Measurements from ENCODE around the gene BCKDHA.

The BCKDHA gene

GRCh38 chr19:41420101-41420880 lies 22.7 kb downstream of the BCKDHA start:
- no peaks in the 10 kb centered on the region for H3K9me3 Mint-ChIP-seq
- ATAC-seq (ENCODE audit: low read depth) (no peak), DNase-seq (ENCODE audit: low spot score in 2 of 2) (no peak)
- H3K4me3 Mint-ChIP-seq = no peak overlapping the region
- peaks cover 5% of the 10 kb centered on the region for H3K4me1 Mint-ChIP-seq
- H3K27ac Mint-ChIP-seq = no peak overlapping the region
- no peaks in the 10 kb centered on the region for H3K27me3 Mint-ChIP-seq
- H3K36me3 Mint-ChIP-seq = peaks cover 38% of the 10 kb centered on the region

DNA sequence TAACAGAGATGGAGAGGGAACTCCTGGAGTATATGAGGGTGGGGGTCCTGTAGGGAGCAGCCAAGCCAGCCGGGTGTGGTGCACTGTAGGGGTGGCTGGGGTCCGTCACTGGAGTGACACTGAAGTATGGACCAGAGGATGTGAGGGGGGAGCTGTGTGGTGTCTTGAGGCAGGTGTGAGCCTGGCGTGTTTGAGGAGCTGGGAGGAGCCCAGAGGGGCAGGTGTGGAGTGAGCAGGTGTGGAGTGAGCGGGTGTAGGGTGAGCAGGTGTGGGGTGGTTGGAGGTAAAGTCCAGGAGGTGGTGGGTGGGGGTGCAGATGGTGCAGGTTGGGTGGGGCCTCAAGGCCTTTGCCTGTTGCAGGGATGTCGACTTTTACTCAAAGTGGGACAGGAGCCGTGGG lies 23.7 kb downstream of the BCKDHA start:
- H3K4me3 Mint-ChIP-seq = no peak overlapping the region
- DNase-seq (ENCODE audit: low spot score in 2 of 2) (no peak), ATAC-seq (ENCODE audit: low read depth) (no peak)
- peaks cover 5% of the 10 kb centered on the region for H3K4me1 Mint-ChIP-seq
- H3K27me3 Mint-ChIP-seq = no peaks in the 10 kb centered on the region
- no peaks in the 10 kb centered on the region for H3K9me3 Mint-ChIP-seq
- H3K36me3 Mint-ChIP-seq = peaks cover 36% of the 10 kb centered on the region
- H3K27ac Mint-ChIP-seq = no peak overlapping the region

DNA sequence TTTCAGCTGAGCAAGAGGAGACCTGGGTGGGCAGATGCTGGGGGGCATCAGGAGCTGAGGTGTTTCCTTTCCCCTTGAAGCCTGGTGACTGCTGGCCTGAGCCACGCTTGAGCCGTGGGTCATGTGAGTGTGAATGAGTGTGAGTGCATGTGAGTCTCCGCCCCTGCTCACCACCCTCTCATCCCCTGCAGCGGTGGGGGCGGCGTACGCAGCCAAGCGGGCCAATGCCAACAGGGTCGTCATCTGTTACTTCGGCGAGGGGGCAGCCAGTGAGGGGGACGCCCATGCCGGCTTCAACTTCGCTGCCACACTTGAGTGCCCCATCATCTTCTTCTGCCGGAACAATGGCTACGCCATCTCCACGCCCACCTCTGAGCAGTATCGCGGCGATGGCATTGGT lies 24.4 kb downstream of the BCKDHA start:
- Mint-ChIP-seq H3K36me3 (peaks cover 34% of the 10 kb centered on the region), H3K9me3 (no peaks in the 10 kb centered on the region), H3K27me3 (no peaks in the 10 kb centered on the region), H3K4me3 (no peak overlapping the region), H3K4me1 (peaks cover 7% of the 10 kb centered on the region), H3K27ac (no peak overlapping the region)
- DNase-seq (ENCODE audit: low spot score in 2 of 2) (no peak), ATAC-seq (ENCODE audit: low read depth) (no peak)

GRCh38 chr19:41422456-41422855 lies 24.8 kb downstream of the BCKDHA start:
- Mint-ChIP-seq H3K27me3 (no peaks in the 10 kb centered on the region), H3K4me1 (peaks cover 9% of the 10 kb centered on the region), H3K4me3 (no peak overlapping the region), H3K27ac (no peak overlapping the region), H3K36me3 (peaks cover 32% of the 10 kb centered on the region), H3K9me3 (no peaks in the 10 kb centered on the region)
- DNase-seq (ENCODE audit: low spot score in 2 of 2) (no peak), ATAC-seq (ENCODE audit: low read depth) (no peak)

DNA sequence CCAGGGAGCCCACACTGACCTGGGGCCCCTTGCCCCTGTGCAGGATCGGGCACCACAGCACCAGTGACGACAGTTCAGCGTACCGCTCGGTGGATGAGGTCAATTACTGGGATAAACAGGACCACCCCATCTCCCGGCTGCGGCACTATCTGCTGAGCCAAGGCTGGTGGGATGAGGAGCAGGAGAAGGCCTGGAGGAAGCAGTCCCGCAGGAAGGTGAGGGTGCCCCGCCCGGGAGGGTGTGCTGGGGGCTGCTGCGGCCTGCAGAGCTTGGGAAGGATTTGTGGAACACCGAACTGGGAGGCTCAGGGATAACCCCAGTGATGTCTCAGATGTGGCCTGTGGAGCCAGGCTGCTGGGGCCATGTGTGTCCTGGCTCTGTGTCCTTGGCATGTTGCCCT lies 25.3 kb downstream of the BCKDHA start:
- DNase-seq (ENCODE audit: low spot score in 2 of 2) = no peak
- no peaks in the 10 kb centered on the region for H3K27me3 Mint-ChIP-seq
- H3K36me3 Mint-ChIP-seq = peaks cover 32% of the 10 kb centered on the region
- no peak overlapping the region for H3K4me3 Mint-ChIP-seq
- peaks cover 14% of the 10 kb centered on the region for H3K4me1 Mint-ChIP-seq
- no peak overlapping the region for H3K27ac Mint-ChIP-seq
- no peaks in the 10 kb centered on the region for H3K9me3 Mint-ChIP-seq
- no peak for ATAC-seq (ENCODE audit: low read depth)

GRCh38 chr19:41424335-41425173 lies 26.9 kb downstream of the BCKDHA start:
- H3K36me3 Mint-ChIP-seq = peaks cover 30% of the 10 kb centered on the region
- H3K27ac Mint-ChIP-seq = no peak overlapping the region
- ATAC-seq (ENCODE audit: low read depth) (no peak), DNase-seq (ENCODE audit: low spot score in 2 of 2) (no peak)
- no peaks in the 10 kb centered on the region for H3K27me3 Mint-ChIP-seq
- H3K4me1 Mint-ChIP-seq = peaks cover 15% of the 10 kb centered on the region
- no peak overlapping the region for H3K4me3 Mint-ChIP-seq
- no peaks in the 10 kb centered on the region for H3K9me3 Mint-ChIP-seq

DNA sequence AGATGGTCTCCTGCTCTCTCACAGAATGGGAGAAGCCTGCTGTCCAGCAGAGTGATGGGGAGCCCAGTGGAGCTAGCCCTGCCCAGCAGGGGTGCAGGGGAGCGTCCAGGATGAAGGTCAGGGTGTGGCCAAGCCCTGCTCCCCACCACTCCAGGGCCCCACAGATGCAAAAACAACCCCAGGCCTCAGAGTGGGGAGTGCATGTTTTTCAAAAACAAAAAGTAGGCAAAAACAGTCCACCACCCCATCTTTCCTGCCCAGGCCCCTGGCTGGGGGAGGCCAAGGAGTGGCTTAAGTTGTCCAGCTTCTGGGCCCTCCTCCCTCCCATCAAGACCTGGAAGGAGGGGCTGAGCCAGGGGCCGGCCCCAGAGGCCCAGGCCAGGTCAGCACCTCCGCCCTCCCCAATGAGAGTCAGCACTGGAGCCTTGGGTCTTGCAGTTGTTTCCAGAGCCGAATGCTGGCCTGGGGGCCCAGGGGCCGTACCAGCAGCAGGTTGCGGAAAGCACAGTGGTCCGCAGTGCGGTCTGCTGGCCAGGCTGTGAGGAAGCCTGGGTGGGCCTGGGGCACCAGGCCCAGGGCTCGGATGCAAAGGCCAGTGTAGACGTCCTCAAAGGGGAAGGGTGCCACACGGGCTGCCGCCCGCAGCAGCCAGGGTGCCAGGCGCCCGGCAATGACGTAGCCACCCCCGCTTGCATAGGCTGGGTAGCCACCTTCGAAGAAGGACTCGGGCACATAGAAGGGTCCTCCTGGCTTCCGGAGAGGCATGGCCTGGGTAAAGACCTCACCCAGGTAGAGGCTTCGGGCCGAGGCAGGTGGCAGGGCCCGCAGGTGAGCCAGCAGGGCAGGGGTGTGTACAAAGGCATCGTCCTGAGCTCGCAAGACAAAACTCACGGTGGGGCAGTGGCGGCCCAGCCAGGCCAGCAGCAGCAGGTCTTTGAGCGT lies 27.8 kb downstream of the BCKDHA start:
- H3K4me3 Mint-ChIP-seq = no peak overlapping the region
- H3K9me3 Mint-ChIP-seq = no peaks in the 10 kb centered on the region
- DNase-seq (ENCODE audit: low spot score in 2 of 2) (no peak), ATAC-seq (ENCODE audit: low read depth) (no peak)
- H3K27ac Mint-ChIP-seq = no peak overlapping the region
- H3K36me3 Mint-ChIP-seq = peaks cover 23% of the 10 kb centered on the region
- H3K27me3 Mint-ChIP-seq = no peaks in the 10 kb centered on the region
- H3K4me1 Mint-ChIP-seq = peaks cover 15% of the 10 kb centered on the region

GRCh38 chr19:41426116-41426841 lies 28.7 kb downstream of the BCKDHA start:
- H3K27ac Mint-ChIP-seq = no peak overlapping the region

DNA sequence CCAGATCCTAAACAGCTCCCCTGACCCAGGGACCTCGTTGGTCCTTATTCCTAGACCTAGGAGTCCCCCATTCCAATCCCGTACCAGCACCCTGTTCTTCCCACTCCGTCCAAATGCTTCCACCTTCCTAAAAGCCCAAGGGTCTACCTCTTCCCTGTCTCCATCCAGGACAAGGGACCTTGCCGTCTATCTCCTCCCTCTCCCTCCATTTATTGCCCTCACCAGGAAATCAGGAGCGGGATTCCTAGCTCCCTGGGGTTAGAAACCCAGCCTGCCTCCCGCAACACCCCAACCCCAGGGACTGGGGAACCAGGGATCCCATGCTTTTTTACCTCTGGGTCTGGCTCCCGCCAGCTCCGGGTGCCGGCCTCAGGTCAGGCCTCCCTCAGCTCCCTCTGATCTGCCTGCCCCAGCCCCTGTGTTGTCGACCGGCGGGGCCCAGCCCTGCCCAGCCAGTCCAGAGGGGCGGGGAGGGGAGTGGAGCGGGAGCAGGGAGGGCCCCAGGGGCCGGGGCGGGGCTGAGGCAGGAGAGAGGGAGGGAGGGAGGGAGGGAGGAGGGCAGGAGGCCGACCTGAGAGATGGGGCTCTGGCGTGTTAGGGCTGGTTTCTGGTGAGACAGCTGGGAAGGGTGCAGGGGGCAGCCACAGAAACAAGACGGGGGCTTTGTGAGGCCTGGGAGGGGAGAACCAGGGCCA lies 29.5 kb downstream of the BCKDHA start, which contains the start of gene B3GNT8:
Gene B3GNT8, minus strand, starts transcription at position 423 of the 695 bp plus-strand sequence. CDS start 596 bp downstream, outside the sequence.
- DNase-seq (ENCODE audit: low spot score in 2 of 2) = no peak
- peaks cover 10% of the 10 kb centered on the region for H3K4me1 Mint-ChIP-seq
- peak within 1 kb of the TSS; percentile 14 for H3K27ac Mint-ChIP-seq
- peak within 1 kb of the TSS; percentile 15 for H3K4me3 Mint-ChIP-seq
- ATAC-seq (ENCODE audit: low read depth) = no peak
- H3K9me3 Mint-ChIP-seq = no peaks in the 10 kb centered on the region
- peaks cover 14% of the 10 kb centered on the region for H3K36me3 Mint-ChIP-seq
- no peaks in the 10 kb centered on the region for H3K27me3 Mint-ChIP-seq

More at GRCh38 chr19:41426116-41426841, 28.7 kb downstream of the BCKDHA start:
- peaks cover 12% of the 10 kb centered on the region for H3K4me1 Mint-ChIP-seq
- DNase-seq (ENCODE audit: low spot score in 2 of 2) (no peak), ATAC-seq (ENCODE audit: low read depth) (no peak)
- peaks cover 20% of the 10 kb centered on the region for H3K36me3 Mint-ChIP-seq
- no peaks in the 10 kb centered on the region for H3K27me3 Mint-ChIP-seq
- no peaks in the 10 kb centered on the region for H3K9me3 Mint-ChIP-seq
- no peak overlapping the region for H3K4me3 Mint-ChIP-seq

- Mint-ChIP-seq H3K9me3 (no peaks in the 10 kb centered on the region), H3K4me1 (peaks cover 10% of the 10 kb centered on the region), H3K4me3 (peak overlapping the region; percentile 15), H3K27me3 (no peaks in the 10 kb centered on the region), H3K27ac (peak overlapping the region; percentile 62), H3K36me3 (peaks cover 13% of the 10 kb centered on the region)
- no peak for ATAC-seq (ENCODE audit: low read depth)
- DNase-seq (ENCODE audit: low spot score in 2 of 2) = no peak
These were observed 30.2 kb downstream of the BCKDHA start for GRCh38 chr19:41427647-41428480.

DNA sequence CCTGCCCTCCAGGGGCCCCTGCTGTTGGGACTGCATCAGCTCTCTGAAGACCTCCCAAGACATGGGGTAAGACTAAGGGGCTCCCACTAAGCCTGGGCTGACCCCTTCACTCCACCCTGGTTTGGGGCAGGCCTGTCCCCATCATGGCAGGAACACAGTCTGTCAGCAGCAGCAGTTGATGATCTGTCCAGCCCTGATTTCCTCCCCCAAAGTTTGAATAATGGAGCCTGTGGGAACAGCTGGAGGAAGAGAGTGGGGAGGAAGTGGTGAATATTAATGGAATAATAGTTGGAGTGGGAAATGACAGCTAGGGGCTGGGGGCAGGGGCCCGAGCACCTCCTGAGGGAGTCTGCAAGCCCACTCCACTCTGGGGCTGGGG lies 30.9 kb downstream of the BCKDHA start:
- no peak for ATAC-seq (ENCODE audit: low read depth)
- peak overlapping the region; percentile 62 for H3K27ac Mint-ChIP-seq
- DNase-seq (ENCODE audit: low spot score in 2 of 2) = no peak
- H3K4me1 Mint-ChIP-seq = peaks cover 10% of the 10 kb centered on the region
- no peaks in the 10 kb centered on the region for H3K27me3 Mint-ChIP-seq
- H3K36me3 Mint-ChIP-seq = peaks cover 13% of the 10 kb centered on the region
- H3K4me3 Mint-ChIP-seq = no peak overlapping the region
- no peaks in the 10 kb centered on the region for H3K9me3 Mint-ChIP-seq

GRCh38 chr19:41430922-41431321 lies 33.3 kb downstream of the BCKDHA start:
- Mint-ChIP-seq H3K27me3 (no peaks in the 10 kb centered on the region), H3K4me1 (peaks cover 10% of the 10 kb centered on the region), H3K9me3 (no peaks in the 10 kb centered on the region), H3K36me3 (peaks cover 13% of the 10 kb centered on the region), H3K4me3 (no peak overlapping the region), H3K27ac (no peak overlapping the region)
- ATAC-seq (ENCODE audit: low read depth) (no peak), DNase-seq (ENCODE audit: low spot score in 2 of 2) (no peak)

Data from memory B cell (primary cell).